Vagina (tissue), 2 donors: ENCODE results near the gene IQGAP2. TPM values are rescaled to one million over a fixed set of nuclear protein-coding genes. Genes with fewer than 3 reads are reported as not detected.

ENCODE experiments used
- DNase-seq, 2 donors: peaks; one replicate each; pipeline ENCODE4 v3.0.0-alpha.2; 2017; ENCODE audit errors: extremely low spot score in 2 of 2
- H3K27ac ChIP-seq: fragments of 200-600 bp; sonication (generic); one replicate; pipeline ENCODE4 v1.5.1; 2019
- H3K27me3 ChIP-seq: fragments of 200-600 bp; sonication (generic); one replicate; pipeline ENCODE4 v1.5.1; 2019
- H3K36me3 ChIP-seq, 2 donors: fragments of 200-600 bp; sonication (generic); one replicate each; pipeline ENCODE4 v1.5.1; 2017 to 2019
- H3K4me1 ChIP-seq: fragments of 200-600 bp; sonication (generic); one replicate; pipeline ENCODE4 v1.5.1; 2019
- H3K4me3 ChIP-seq, 2 donors: fragments of 200-600 bp; sonication (generic); 1 replicate in 1 of 2; 2 replicates in 1 of 2; pipeline ENCODE4 v1.5.1; 2016 to 2019
- H3K9me3 ChIP-seq: fragments of 200-600 bp; sonication (generic); one replicate; pipeline ENCODE4 v1.5.1; 2019
- POLR2A ChIP-seq, 2 donors: fragments of 450-650 bp; IDR thresholded peaks; one replicate each; pipeline ENCODE4 v1.6.1; 2017; ENCODE audit warnings: antibody characterized with exemption in 2 of 2, mild to moderate bottlenecking in 2 of 2, moderate library complexity in 2 of 2
- POLR2AphosphoS5 ChIP-seq, 2 donors: sonication (generic); formaldehyde crosslinking; IDR thresholded peaks; one replicate each; pipeline ENCODE4 v1.9.0; 2017; ENCODE audit warnings: antibody characterized with exemption in 2 of 2, mild to moderate bottlenecking in 2 of 2, low read depth in 1 of 2; ENCODE audit not compliant: insufficient read depth in 1 of 2
- intact Hi-C: fragments of 100-400 bp; cut with DNase I; formaldehyde crosslinking; loops from one replicate; pipeline ENCODE4 v1.15.1; 2023
- total RNA-seq: library from RNA; depleted of rRNA; stranded (reverse); fragments of >200 nt; gene quantifications from one replicate; pipeline ENCODE4 v1.2.3, GENCODE V29; 2016
- TF ChIP-seq, protein P1 (sequence below), 3 experiments: fragments of 450-650 bp in 2 of 3; fragments of 200-600 bp in 1 of 3; sonication (generic) in 1 of 3; IDR thresholded peaks; one replicate each; pipeline ENCODE4 v1.5.1; 2017 to 2019; ENCODE audit warnings: antibody characterized with exemption in 3 of 3, mild to moderate bottlenecking in 2 of 3, moderate library complexity in 2 of 3

Gene IQGAP2
- total RNA-seq, 1 donor from 2014 or later = 8.6 TPM

DNA sequence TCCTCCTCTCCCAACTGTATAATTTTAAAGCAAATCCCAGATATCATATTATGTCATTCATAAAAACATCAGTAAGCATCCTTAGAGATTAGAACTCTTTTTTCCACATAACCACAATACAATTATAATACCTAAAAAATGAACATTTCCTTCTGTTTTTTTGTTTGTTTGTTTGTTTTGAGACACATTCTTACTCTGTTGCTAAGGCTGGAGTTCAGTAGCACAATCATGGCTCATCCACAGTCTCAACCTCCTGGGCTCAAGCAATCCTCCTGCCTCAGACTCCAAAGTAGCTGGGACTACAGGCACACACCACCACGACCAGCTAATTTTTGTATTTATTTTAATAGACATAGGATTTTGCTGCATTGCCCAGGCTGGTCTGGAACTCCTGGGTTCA, 320.8 kb downstream of the IQGAP2 start:
- TF ChIP-seq POLR2A (IDR thresholded peaks at IDR 0.05) (no peak), POLR2AphosphoS5 (IDR thresholded peaks at IDR 0.05; ENCODE audit: insufficient read depth in 1 of 2, low read depth in 1 of 2) (no peak)
- TF ChIP-seq, protein P1, sequence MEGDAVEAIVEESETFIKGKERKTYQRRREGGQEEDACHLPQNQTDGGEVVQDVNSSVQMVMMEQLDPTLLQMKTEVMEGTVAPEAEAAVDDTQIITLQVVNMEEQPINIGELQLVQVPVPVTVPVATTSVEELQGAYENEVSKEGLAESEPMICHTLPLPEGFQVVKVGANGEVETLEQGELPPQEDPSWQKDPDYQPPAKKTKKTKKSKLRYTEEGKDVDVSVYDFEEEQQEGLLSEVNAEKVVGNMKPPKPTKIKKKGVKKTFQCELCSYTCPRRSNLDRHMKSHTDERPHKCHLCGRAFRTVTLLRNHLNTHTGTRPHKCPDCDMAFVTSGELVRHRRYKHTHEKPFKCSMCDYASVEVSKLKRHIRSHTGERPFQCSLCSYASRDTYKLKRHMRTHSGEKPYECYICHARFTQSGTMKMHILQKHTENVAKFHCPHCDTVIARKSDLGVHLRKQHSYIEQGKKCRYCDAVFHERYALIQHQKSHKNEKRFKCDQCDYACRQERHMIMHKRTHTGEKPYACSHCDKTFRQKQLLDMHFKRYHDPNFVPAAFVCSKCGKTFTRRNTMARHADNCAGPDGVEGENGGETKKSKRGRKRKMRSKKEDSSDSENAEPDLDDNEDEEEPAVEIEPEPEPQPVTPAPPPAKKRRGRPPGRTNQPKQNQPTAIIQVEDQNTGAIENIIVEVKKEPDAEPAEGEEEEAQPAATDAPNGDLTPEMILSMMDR (IDR thresholded peaks at IDR 0.05) = no peak
- Histone ChIP-seq H3K27me3 (no peaks in the 10 kb centered on the region), H3K27ac (no peak overlapping the region), H3K9me3 (no peaks in the 10 kb centered on the region), H3K4me1 (no peaks in the 10 kb centered on the region), H3K36me3 (no peaks in the 10 kb centered on the region), H3K4me3 (no peak overlapping the region)
- DNase-seq = no peak
- intact Hi-C loops = no loop called here

DNA sequence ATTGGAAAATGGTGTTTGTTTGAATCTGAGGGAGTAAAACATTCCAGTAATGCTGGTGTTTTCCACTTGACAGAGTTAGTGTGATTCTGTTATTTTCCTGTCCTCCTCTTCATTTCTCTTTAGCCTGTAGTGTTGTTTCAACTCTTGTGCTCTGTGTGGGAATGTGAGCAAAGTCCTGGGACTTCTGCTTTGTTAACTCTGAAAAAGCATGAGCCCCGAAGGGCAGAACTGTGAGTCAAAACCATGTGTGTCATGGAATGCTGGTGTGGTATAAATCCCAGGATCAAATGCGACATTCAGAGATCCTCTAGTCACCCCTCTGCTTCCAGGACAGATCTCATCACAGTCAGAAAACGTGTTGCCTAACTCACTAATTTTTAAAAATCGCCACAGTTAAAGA, 321.8 kb downstream of the IQGAP2 start:
- no peaks in the 10 kb centered on the region for H3K27me3 ChIP-seq
- intact Hi-C loops = no loop called here
- H3K27ac ChIP-seq = no peak overlapping the region
- TF ChIP-seq POLR2A (IDR thresholded peaks at IDR 0.05) = no peak
- peaks cover 6% of the 10 kb centered on the region for H3K9me3 ChIP-seq
- no peaks in the 10 kb centered on the region for H3K36me3 ChIP-seq
- no peak overlapping the region for H3K4me3 ChIP-seq
- no peaks in the 10 kb centered on the region for H3K4me1 ChIP-seq
- DNase-seq = no peak

DNA sequence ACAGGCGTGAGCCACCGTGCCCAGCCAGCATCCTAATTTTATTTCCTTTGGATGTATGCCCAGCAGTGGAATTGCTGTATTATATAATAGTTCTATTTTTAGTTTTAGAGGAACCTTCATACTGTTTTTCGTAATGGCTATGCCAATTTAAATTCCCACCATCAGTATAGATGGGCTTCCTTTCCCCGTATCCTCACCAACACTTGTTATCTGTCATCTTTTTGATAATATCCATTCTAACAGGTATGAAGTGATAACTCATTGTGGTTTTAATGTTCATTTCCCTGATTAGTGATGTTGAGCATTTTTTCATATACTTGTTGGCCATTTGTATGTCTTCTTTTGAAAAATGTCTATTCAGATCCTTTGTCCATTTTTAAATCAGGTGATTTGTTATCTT, 325.9 kb downstream of the IQGAP2 start:
- no peak for DNase-seq
- Histone ChIP-seq H3K36me3 (no peaks in the 10 kb centered on the region), H3K9me3 (peaks cover 10% of the 10 kb centered on the region), H3K27me3 (no peaks in the 10 kb centered on the region), H3K4me3 (no peak overlapping the region), H3K4me1 (no peaks in the 10 kb centered on the region), H3K27ac (no peak overlapping the region)
- TF ChIP-seq, protein P1 (IDR thresholded peaks at IDR 0.05) = no peak
- TF ChIP-seq POLR2A (IDR thresholded peaks at IDR 0.05) (no peak), POLR2AphosphoS5 (IDR thresholded peaks at IDR 0.05; ENCODE audit: insufficient read depth in 1 of 2, low read depth in 1 of 2) (no peak)
- intact Hi-C loops = no loop called here

DNA sequence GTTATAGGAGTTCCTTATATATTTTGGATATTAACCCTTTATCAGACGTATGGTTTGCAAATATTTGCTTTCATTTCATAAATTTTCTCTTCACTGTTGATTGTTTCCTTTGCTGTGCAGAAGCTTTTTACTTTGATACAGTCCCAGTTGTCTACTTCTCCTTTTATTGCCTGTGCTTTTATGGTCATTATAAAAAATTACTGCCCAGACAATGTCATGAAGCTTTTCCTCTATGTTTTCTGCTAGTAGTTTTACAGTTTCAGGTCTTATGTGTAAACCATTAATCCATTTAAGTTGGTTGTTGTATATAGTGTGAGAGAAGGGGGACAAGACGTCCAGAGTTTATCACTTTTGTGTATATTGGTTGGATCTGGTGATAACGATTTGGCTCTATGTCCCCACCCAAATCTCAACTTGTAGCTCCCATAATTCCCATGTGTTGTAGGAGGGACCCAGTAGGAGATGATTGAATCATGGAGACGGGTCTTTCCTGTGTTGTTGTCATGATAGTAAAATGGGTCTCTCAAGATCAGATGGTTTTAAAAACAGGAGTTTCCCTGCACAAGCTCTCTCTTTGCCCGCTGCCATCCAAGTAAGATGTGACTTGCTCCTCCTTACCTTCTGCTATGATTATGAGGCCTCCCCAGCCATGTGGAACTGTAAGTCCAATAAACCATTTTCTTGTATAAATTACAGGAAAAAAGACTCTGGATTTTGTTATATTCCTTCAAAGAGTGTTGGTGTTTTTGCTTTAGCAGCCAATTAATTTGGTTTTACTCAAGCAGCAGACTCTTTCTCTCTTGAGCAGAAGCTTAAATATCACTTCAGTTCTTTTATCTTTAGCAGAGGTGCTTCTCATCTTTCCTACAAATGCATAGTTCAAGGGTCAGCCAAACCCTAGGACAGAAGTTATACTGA, 326.5 kb downstream of the IQGAP2 start:
- Histone ChIP-seq H3K9me3 (peaks cover 10% of the 10 kb centered on the region), H3K4me3 (no peak overlapping the region), H3K27me3 (no peaks in the 10 kb centered on the region), H3K4me1 (no peaks in the 10 kb centered on the region), H3K36me3 (no peaks in the 10 kb centered on the region), H3K27ac (no peak overlapping the region)
- TF ChIP-seq POLR2A (IDR thresholded peaks at IDR 0.05) = no peak
- intact Hi-C loops = no loop called here
- no peak for DNase-seq

DNA sequence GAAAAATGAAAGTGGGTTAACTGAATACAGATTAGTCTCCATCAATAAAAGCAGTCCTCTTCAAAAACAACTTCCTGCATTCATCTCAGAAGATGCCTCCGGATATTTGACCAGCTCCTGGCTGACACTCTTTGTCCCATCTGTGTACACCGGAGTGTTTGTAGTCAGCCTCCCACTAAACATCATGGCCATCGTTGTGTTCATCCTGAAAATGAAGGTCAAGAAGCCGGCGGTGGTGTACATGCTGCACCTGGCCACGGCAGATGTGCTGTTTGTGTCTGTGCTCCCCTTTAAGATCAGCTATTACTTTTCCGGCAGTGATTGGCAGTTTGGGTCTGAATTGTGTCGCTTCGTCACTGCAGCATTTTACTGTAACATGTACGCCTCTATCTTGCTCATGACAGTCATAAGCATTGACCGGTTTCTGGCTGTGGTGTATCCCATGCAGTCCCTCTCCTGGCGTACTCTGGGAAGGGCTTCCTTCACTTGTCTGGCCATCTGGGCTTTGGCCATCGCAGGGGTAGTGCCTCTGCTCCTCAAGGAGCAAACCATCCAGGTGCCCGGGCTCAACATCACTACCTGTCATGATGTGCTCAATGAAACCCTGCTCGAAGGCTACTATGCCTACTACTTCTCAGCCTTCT, 329.4 kb downstream of the IQGAP2 start:
- H3K36me3 ChIP-seq = no peaks in the 10 kb centered on the region
- H3K27ac ChIP-seq = no peak overlapping the region
- no peaks in the 10 kb centered on the region for H3K4me1 ChIP-seq
- TF ChIP-seq POLR2A (IDR thresholded peaks at IDR 0.05) (no peak), POLR2AphosphoS5 (IDR thresholded peaks at IDR 0.05; ENCODE audit: insufficient read depth in 1 of 2, low read depth in 1 of 2) (no peak)
- TF ChIP-seq, protein P1 (IDR thresholded peaks at IDR 0.05) = no peak
- intact Hi-C loops = no loop called here
- peaks cover 10% of the 10 kb centered on the region for H3K9me3 ChIP-seq
- H3K4me3 ChIP-seq = no peak overlapping the region
- no peak for DNase-seq
- no peaks in the 10 kb centered on the region for H3K27me3 ChIP-seq

DNA sequence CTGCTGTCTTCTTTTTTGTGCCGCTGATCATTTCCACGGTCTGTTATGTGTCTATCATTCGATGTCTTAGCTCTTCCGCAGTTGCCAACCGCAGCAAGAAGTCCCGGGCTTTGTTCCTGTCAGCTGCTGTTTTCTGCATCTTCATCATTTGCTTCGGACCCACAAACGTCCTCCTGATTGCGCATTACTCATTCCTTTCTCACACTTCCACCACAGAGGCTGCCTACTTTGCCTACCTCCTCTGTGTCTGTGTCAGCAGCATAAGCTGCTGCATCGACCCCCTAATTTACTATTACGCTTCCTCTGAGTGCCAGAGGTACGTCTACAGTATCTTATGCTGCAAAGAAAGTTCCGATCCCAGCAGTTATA, 329.9 kb downstream of the IQGAP2 start:
- H3K4me1 ChIP-seq = no peaks in the 10 kb centered on the region
- H3K4me3 ChIP-seq = no peak overlapping the region
- H3K9me3 ChIP-seq = peaks cover 10% of the 10 kb centered on the region
- no peaks in the 10 kb centered on the region for H3K36me3 ChIP-seq
- DNase-seq = no peak
- no peak overlapping the region for H3K27ac ChIP-seq
- TF ChIP-seq POLR2A (IDR thresholded peaks at IDR 0.05) = peak in 1 of 2 donors; percentile 9
- TF ChIP-seq, protein P1 (IDR thresholded peaks at IDR 0.05) = no peak
- no peaks in the 10 kb centered on the region for H3K27me3 ChIP-seq
- intact Hi-C loops = no loop called here
